Mesenchymal stem cell (in vitro differentiated cells and primary cell): ENCODE data around the gene ANXA9.

Source experiments
- DNase-seq: peaks from one replicate; pipeline ENCODE4 v3.0.0-alpha.2; 2013
- H2AFZ ChIP-seq: one replicate; pipeline ENCODE4 v1.6.1; 2013; ENCODE audit warnings: low read depth, mild to moderate bottlenecking, control low read depth, inconsistent platforms, low read length, moderate library complexity
- H2AK5ac ChIP-seq: 2 replicates; pipeline ENCODE4 v1.6.1; 2013; ENCODE audit warnings: low read length, moderate library complexity, mild to moderate bottlenecking, inconsistent platforms; ENCODE audit not compliant: severe bottlenecking
- H2BK120ac ChIP-seq: one replicate; pipeline ENCODE4 v1.6.1; 2013; ENCODE audit warnings: low read depth, mild to moderate bottlenecking, inconsistent platforms, low read length, moderate library complexity
- H2BK12ac ChIP-seq, 2 experiments: one replicate each; pipeline ENCODE4 v1.6.1; 2013; ENCODE audit warnings: inconsistent platforms in 2 of 2, low read length in 2 of 2, mild to moderate bottlenecking in 2 of 2, moderate library complexity in 2 of 2, control low read depth in 1 of 2
- H2BK15ac ChIP-seq: one replicate; pipeline ENCODE4 v1.6.1; 2013; ENCODE audit warnings: mild to moderate bottlenecking, low read depth, inconsistent platforms; ENCODE audit not compliant: poor library complexity, severe bottlenecking
- H2BK5ac ChIP-seq: 2 replicates; pipeline ENCODE4 v1.6.1; 2013; ENCODE audit warnings: low read depth, mild to moderate bottlenecking, low read length, control low read depth, inconsistent platforms; ENCODE audit not compliant: poor library complexity, severe bottlenecking
- H3K14ac ChIP-seq, 2 experiments: one replicate each; pipeline ENCODE4 v1.6.1; 2013; ENCODE audit warnings: inconsistent platforms in 2 of 2, low read length in 2 of 2, control low read depth in 1 of 2, mild to moderate bottlenecking in 1 of 2, moderate library complexity in 1 of 2
- H3K18ac ChIP-seq, 2 experiments: one replicate each; pipeline ENCODE4 v1.6.1; 2013; ENCODE audit warnings: inconsistent platforms in 2 of 2, low read length in 2 of 2, control low read depth in 1 of 2, low read depth in 1 of 2, mild to moderate bottlenecking in 1 of 2
- H3K23ac ChIP-seq, 2 experiments: one replicate each; pipeline ENCODE4 v1.6.1; 2013; ENCODE audit warnings: inconsistent platforms in 2 of 2, low read length in 2 of 2, mild to moderate bottlenecking in 2 of 2, moderate library complexity in 2 of 2, control low read depth in 1 of 2
- H3K27ac ChIP-seq: 2 replicates; pipeline ENCODE4 v1.5.1; 2013; ENCODE audit warnings: mild to moderate bottlenecking, moderate library complexity, low read length, control low read depth, inconsistent platforms; ENCODE audit not compliant: poor library complexity, severe bottlenecking
- H3K27me3 ChIP-seq, 2 experiments: 2 replicates each; pipeline versions ENCODE4 v1.6.1 to v1.7.0; 2013; ENCODE audit warnings: low read length in 2 of 2, mild to moderate bottlenecking in 2 of 2, moderate library complexity in 2 of 2, control low read depth in 1 of 2, inconsistent platforms in 1 of 2; ENCODE audit not compliant: control insufficient read depth in 1 of 2, insufficient read depth in 1 of 2
- H3K36me3 ChIP-seq, 2 experiments: 2 replicates each; pipeline versions ENCODE4 v1.6.1 to v1.7.0; 2013; ENCODE audit warnings: low read length in 2 of 2, control low read depth in 1 of 2, inconsistent platforms in 1 of 2, low read depth in 1 of 2, mild to moderate bottlenecking in 1 of 2; ENCODE audit not compliant: insufficient read depth in 2 of 2, control insufficient read depth in 1 of 2
- H3K4ac ChIP-seq, 2 experiments: one replicate each; pipeline ENCODE4 v1.6.1; 2013; ENCODE audit warnings: inconsistent platforms in 2 of 2, low read length in 2 of 2, mild to moderate bottlenecking in 2 of 2, moderate library complexity in 2 of 2, control low read depth in 1 of 2, low read depth in 1 of 2
- H3K4me1 ChIP-seq: 2 replicates; pipeline ENCODE4 v1.6.1; 2013; ENCODE audit warnings: low read depth, low read length, control low read depth; ENCODE audit not compliant: control insufficient read depth, insufficient read depth
- H3K4me2 ChIP-seq: 2 replicates; pipeline ENCODE4 v1.6.1; 2013; ENCODE audit warnings: low read length, mild to moderate bottlenecking, inconsistent platforms; ENCODE audit not compliant: poor library complexity, severe bottlenecking
- H3K4me3 ChIP-seq, 2 experiments: 2 replicates each; pipeline versions ENCODE4 v1.5.1 to v1.7.0; 2013; ENCODE audit warnings: low read length in 2 of 2, mild to moderate bottlenecking in 2 of 2, control low read depth in 1 of 2, low read depth in 1 of 2; ENCODE audit not compliant: insufficient read depth in 1 of 2
- H3K79me1 ChIP-seq: replicated peaks from 2 replicates; pipeline ENCODE4 v1.6.1; 2013; ENCODE audit warnings: mild to moderate bottlenecking, control low read depth, low read length, inconsistent platforms; ENCODE audit not compliant: poor library complexity, severe bottlenecking
- H3K9ac ChIP-seq: 2 replicates; pipeline ENCODE4 v1.7.0; 2013; ENCODE audit warnings: mild to moderate bottlenecking, low read length, moderate library complexity
- H3K9me3 ChIP-seq: 2 replicates; pipeline ENCODE4 v1.7.0; 2013; ENCODE audit warnings: mild to moderate bottlenecking, low read length; ENCODE audit not compliant: control insufficient read depth
- H4K8ac ChIP-seq: one replicate; pipeline ENCODE4 v1.6.1; 2013; ENCODE audit warnings: inconsistent platforms, mild to moderate bottlenecking, low read length, moderate library complexity
- H4K91ac ChIP-seq: one replicate; pipeline ENCODE4 v1.6.1; 2013; ENCODE audit warnings: mild to moderate bottlenecking, low read length, inconsistent platforms
- WGBS: methylation state at CpG from one replicate; pipeline ENCODE4 v1.1.7; 2013; ENCODE audit warnings: mixed read lengths; 5-methylcytosine and 5-hydroxymethylcytosine counted together

The ANXA9 gene

DNA sequence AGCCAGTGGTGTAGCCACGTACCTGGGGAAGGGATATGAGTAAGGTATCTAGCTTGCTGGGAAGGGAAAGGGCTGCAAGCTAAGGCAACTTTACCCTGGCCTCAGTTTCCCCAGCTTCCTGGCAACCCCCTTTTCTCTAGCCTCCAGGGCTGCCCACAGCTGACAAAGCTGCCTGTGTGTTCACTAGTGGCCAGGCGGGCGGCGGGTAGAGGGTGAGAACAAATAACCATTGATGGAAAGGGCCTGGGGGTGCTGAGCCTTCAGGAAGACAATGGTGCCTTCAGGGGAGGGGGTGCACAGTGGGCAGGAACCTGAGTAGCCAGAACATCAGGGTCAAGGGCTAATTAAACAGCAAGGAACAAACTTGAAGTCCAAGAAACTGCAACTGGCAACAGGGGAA lies 13.6 kb upstream of the ANXA9 start:
- Histone ChIP-seq H4K91ac (no peak overlapping the region), H3K36me3 (peaks cover 50 to 56% of the 10 kb centered on the region in 2 experiments), H2AFZ (no peak overlapping the region), H3K18ac (no peak overlapping the region), H3K4me1 (peaks cover 31% of the 10 kb centered on the region), H3K4ac (no peak overlapping the region), H2BK12ac (no peak overlapping the region), H2BK15ac (no peak overlapping the region), H3K23ac (no peak overlapping the region), H2AK5ac (no peak overlapping the region), H3K27me3 (no peaks in the 10 kb centered on the region), H3K14ac (no peak overlapping the region), H3K27ac (no peak overlapping the region), H3K79me1 (peaks cover 36% of the 10 kb centered on the region), H2BK5ac (no peak overlapping the region), H4K8ac (no peak overlapping the region), H3K4me3 (no peak overlapping the region), H3K9ac (no peak overlapping the region), H2BK120ac (no peak overlapping the region), H3K4me2 (no peak overlapping the region), H3K9me3 (no peaks in the 10 kb centered on the region)
- DNase-seq = no peak
- 100% methylated on average over 3 of the region's 4 CpGs for WGBS

DNA sequence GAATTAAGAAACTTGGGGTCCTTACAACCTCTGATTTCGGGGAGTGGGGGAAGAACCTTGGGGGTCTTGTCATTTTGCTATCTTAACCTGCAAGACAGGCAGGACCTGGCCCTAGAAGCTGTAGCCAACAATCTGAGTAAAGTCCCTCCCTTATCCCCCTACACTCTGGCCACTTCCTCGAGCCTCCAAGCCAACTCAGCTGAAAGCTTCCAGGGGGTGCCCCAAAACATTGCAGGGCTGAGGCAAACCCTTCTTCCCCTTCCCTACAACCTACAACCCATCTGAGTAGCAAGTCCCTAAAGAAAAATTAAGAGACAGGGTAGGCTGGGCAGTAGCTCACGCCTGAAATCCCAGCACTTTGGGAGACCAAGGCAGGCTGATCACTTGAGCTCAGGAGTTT lies 12.5 kb upstream of the ANXA9 start:
- no peak overlapping the region for H3K18ac ChIP-seq
- H3K14ac ChIP-seq = no peak overlapping the region
- H2AFZ ChIP-seq = no peak overlapping the region
- no peak overlapping the region for H3K4me2 ChIP-seq
- H3K27me3 ChIP-seq = no peaks in the 10 kb centered on the region
- H4K8ac ChIP-seq = no peak overlapping the region
- no peak overlapping the region for H2AK5ac ChIP-seq
- no peaks in the 10 kb centered on the region for H3K9me3 ChIP-seq
- no peak overlapping the region for H2BK12ac ChIP-seq
- no peak overlapping the region for H3K4ac ChIP-seq
- no peak overlapping the region for H4K91ac ChIP-seq
- H3K36me3 ChIP-seq = peaks cover 40 to 45% of the 10 kb centered on the region in 2 experiments
- H3K4me3 ChIP-seq = no peak overlapping the region
- H2BK5ac ChIP-seq = no peak overlapping the region
- no peak overlapping the region for H2BK15ac ChIP-seq
- no peak for DNase-seq
- H3K79me1 ChIP-seq = peaks cover 31% of the 10 kb centered on the region
- 100% methylated on average over 3 of the region's 3 CpGs for WGBS
- peaks cover 32% of the 10 kb centered on the region for H3K4me1 ChIP-seq
- H3K27ac ChIP-seq = no peak overlapping the region
- H2BK120ac ChIP-seq = no peak overlapping the region
- H3K23ac ChIP-seq = no peak overlapping the region
- H3K9ac ChIP-seq = no peak overlapping the region

DNA sequence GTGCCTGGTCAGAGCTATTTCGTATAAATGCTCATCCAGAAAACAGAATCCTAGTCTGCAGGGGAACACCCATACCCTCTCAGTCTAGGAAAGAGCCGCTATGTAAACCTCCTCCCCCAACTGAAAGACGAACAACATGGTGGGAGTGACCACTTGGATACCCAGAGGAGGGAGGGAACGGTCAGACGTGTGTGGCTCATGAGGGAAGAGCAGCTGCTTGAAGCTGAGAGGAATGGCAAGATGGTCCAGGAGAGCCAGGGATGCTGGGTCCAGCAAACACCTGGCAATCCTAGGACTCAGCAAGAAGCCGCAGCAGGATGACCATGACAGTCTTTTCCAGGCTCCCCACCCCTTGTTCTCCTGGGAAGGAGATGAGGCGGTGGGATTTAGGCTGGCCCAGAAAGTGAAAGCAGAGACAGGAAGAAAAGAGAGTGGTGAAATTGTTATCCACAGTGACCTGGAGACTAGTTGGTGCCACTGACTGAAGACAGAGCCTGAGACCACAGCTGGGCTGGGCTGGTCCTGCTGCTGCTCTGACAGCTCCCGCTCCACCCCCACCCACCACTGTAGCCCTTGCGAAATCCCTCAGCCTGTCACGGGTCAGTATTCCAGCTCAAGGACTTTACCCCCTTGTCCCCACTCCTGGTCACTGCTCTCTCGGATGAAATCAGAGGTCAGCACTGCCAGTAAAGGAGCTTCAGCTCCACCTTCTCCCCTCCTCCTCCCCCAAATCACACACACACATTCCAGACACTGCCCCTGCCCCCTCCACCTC lies 11.1 kb upstream of the ANXA9 start:
- Histone ChIP-seq H3K27me3 (no peaks in the 10 kb centered on the region), H4K91ac (no peak overlapping the region), H3K14ac (peak overlapping the region in 1 of 2 experiments; percentile 53), H3K79me1 (peaks cover 25% of the 10 kb centered on the region), H3K4me2 (peak overlapping the region; percentile 85), H3K4ac (no peak overlapping the region), H3K23ac (no peak overlapping the region), H2BK120ac (no peak overlapping the region), H3K4me3 (peak overlapping the region in 1 of 2 experiments; percentile 97), H3K9ac (peak overlapping the region; percentile 96), H2AFZ (no peak overlapping the region), H2BK15ac (peak overlapping the region; percentile 13), H3K9me3 (no peaks in the 10 kb centered on the region), H4K8ac (no peak overlapping the region), H3K4me1 (peaks cover 35% of the 10 kb centered on the region), H3K27ac (peak overlapping the region; percentile 88), H3K18ac (peak overlapping the region; percentile 61 to 71), H2BK12ac (peak overlapping the region in 1 of 2 experiments; percentile 67), H3K36me3 (peaks cover 30 to 31% of the 10 kb centered on the region in 2 experiments), H2AK5ac (peak overlapping the region; percentile 34), H2BK5ac (no peak overlapping the region)
- DNase-seq = peak; percentile 87
- WGBS = 39% methylated on average over 9 of the region's 11 CpGs

DNA sequence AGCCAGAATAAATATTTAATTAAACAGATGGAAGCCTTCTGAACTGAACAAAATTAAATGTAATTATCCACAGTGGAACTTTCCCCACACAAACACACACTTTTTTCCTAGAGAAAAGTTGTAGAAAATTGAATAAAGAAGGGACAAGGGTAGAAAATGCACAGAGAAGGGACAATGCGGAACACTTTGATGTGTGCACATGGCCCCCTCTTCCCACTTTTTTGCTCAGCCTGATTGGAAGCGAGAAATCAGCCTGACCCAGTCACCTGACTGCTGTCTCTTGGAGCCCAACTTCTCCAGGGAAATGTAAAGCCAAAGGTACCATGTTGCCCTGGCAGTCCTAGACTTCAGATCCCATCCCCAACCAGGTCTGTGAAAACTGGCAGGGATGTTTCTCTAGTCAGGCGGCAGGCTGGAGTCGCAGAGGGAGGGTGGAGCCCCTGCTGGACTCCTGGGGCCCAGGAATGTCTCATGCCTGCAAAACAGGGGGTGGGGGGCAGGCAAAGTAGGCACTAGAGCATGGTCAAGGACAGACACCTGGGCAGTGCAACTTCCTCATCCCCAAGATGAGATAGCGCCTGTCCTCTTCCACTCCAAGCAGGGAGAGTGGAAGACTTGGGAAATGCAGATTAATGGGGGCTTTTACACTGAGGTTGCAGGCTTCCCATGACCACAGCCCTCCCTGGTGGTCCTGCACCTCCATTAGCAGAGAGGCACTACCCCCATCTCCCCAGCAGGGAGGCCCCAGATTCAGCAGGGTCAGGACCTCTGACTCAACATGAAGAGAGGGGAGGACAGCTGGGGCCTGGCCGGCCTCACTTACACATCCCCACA lies 10.3 kb upstream of the ANXA9 start:
- H3K4me2 ChIP-seq = peak overlapping the region; percentile 85
- H2AFZ ChIP-seq = no peak overlapping the region
- peak overlapping the region; percentile 9 for H4K8ac ChIP-seq
- H2BK15ac ChIP-seq = no peak overlapping the region
- peak; percentile 59 for DNase-seq
- H4K91ac ChIP-seq = peak overlapping the region; percentile 76
- H2AK5ac ChIP-seq = peak overlapping the region; percentile 69
- no peaks in the 10 kb centered on the region for H3K27me3 ChIP-seq
- H3K4ac ChIP-seq = peak overlapping the region in 1 of 2 experiments; percentile 91
- peaks cover 17% of the 10 kb centered on the region for H3K79me1 ChIP-seq
- peak overlapping the region in 1 of 2 experiments; percentile 30 for H3K14ac ChIP-seq
- peak overlapping the region; percentile 25 to 93 for H3K18ac ChIP-seq
- peak overlapping the region; percentile 96 for H3K9ac ChIP-seq
- WGBS = 38% methylated on average over 5 of the region's 6 CpGs
- H3K4me1 ChIP-seq = peaks cover 37% of the 10 kb centered on the region
- no peaks in the 10 kb centered on the region for H3K9me3 ChIP-seq
- H2BK120ac ChIP-seq = no peak overlapping the region
- H3K23ac ChIP-seq = peak overlapping the region in 1 of 2 experiments; percentile 97
- peak overlapping the region; percentile 29 to 59 for H2BK12ac ChIP-seq
- H3K4me3 ChIP-seq = peak overlapping the region in 1 of 2 experiments; percentile 97
- peak overlapping the region; percentile 88 for H3K27ac ChIP-seq
- no peak overlapping the region for H2BK5ac ChIP-seq
- peaks cover 22 to 23% of the 10 kb centered on the region in 2 experiments for H3K36me3 ChIP-seq
